HEK293 (cell line): ENCODE results near the gene PIN1.

Source experiments
- CTCF ChIA-PET: fragments of 350-600 bp; formaldehyde crosslinking; extraction: SDS; loops from one replicate; lab custom pipeline; 2021; ENCODE audit warnings: antibody characterized with exemption; lab: Yijun Ruan, JAX
- POLR2A ChIA-PET: fragments of 300-600 bp; formaldehyde crosslinking; extraction: SDS; loops from one replicate; lab custom pipeline; 2020; ENCODE audit warnings: antibody characterized with exemption, inconsistent platforms; lab: Yijun Ruan, JAX
- H3K27ac ChIP-seq: fragments of 200-500 bp; sonication (Bioruptor generic); 2 replicates; pipeline ENCODE4 v1.5.1; 2014; ENCODE audit warnings: low read depth, low read length, control low read depth, inconsistent platforms; ENCODE audit errors: extremely low read depth
- H3K36me3 ChIP-seq, 2 experiments: fragments of 200-500 bp in 1 of 2; sonication (Bioruptor generic) in 1 of 2; 1 replicate in 1 of 2; 2 replicates in 1 of 2; pipeline ENCODE4 v1.5.1; 2014 to 2017; ENCODE audit warnings: inconsistent platforms in 2 of 2, low read length in 2 of 2; ENCODE audit not compliant: control insufficient read depth in 2 of 2, insufficient read depth in 1 of 2
- H3K4me1 ChIP-seq: fragments of 200-500 bp; sonication (Bioruptor generic); 2 replicates; pipeline ENCODE4 v1.5.1; 2014; ENCODE audit warnings: mild to moderate bottlenecking, low read length, inconsistent platforms; ENCODE audit not compliant: control insufficient read depth, insufficient read depth
- H3K4me3 ChIP-seq: 2 replicates; pipeline ENCODE4 v1.5.1; 2011; ENCODE audit warnings: low read depth, mild to moderate bottlenecking, control low read depth, low read length, moderate library complexity
- H3K9me3 ChIP-seq: fragments of 200-500 bp; sonication (Bioruptor generic); 2 replicates; pipeline ENCODE4 v1.5.1; 2014; ENCODE audit warnings: low read depth, low read length, inconsistent platforms; ENCODE audit not compliant: control insufficient read depth, insufficient read depth
- GLI2 ChIP-seq: fragments of 450-650 bp; formaldehyde crosslinking; IDR thresholded peaks from 2 replicates; pipeline ENCODE4; 2017; ENCODE audit warnings: missing biosample characterization, missing genetic modification characterization, low read depth, borderline replicate concordance
- HOXC10 ChIP-seq: sonication (generic); formaldehyde crosslinking; IDR thresholded peaks from 2 replicates; pipeline ENCODE4 v1.8.1; 2023; ENCODE audit warnings: mild to moderate bottlenecking, missing genetic modification reagents
- KLF9 ChIP-seq: fragments of 450-650 bp; formaldehyde crosslinking; IDR thresholded peaks from 2 replicates; pipeline ENCODE4 v1.5.1; 2016; ENCODE audit warnings: missing biosample characterization, missing genetic modification characterization, low read depth
- OVOL3 ChIP-seq: fragments of 450-650 bp; formaldehyde crosslinking; IDR thresholded peaks from 2 replicates; pipeline ENCODE4 v1.5.1; 2016; ENCODE audit warnings: missing biosample characterization, missing genetic modification characterization
- PRDM4 ChIP-seq: fragments of 450-650 bp; formaldehyde crosslinking; IDR thresholded peaks from 2 replicates; pipeline ENCODE4 v1.5.1; 2017; ENCODE audit warnings: missing biosample characterization, missing genetic modification characterization
- YY1 ChIP-seq: fragments of 450-650 bp; formaldehyde crosslinking; IDR thresholded peaks from 2 replicates; pipeline ENCODE4 v1.5.1; 2018; ENCODE audit warnings: missing biosample characterization, missing genetic modification characterization
- ZBTB21 ChIP-seq: fragments of 450-650 bp; formaldehyde crosslinking; IDR thresholded peaks from 2 replicates; pipeline ENCODE4 v1.5.1; 2017; ENCODE audit warnings: missing biosample characterization, missing genetic modification characterization
- ZBTB8A ChIP-seq: fragments of 450-650 bp; formaldehyde crosslinking; IDR thresholded peaks from 2 replicates; pipeline ENCODE4 v1.5.1; 2016; ENCODE audit warnings: missing biosample characterization, missing genetic modification characterization
- ZNF157 ChIP-seq: fragments of 450-650 bp; formaldehyde crosslinking; IDR thresholded peaks from 2 replicates; pipeline ENCODE4 v1.5.1; 2016; ENCODE audit warnings: missing biosample characterization, missing genetic modification characterization
- ZNF184 ChIP-seq: fragments of 450-650 bp; IDR thresholded peaks from 2 replicates; pipeline ENCODE4 v1.5.1; 2018; ENCODE audit warnings: missing biosample characterization, mild to moderate bottlenecking, missing genetic modification characterization
- ZNF350 ChIP-seq: fragments of 450-650 bp; formaldehyde crosslinking; IDR thresholded peaks from 2 replicates; pipeline ENCODE4 v1.5.0; 2017; ENCODE audit warnings: missing biosample characterization, mild to moderate bottlenecking, missing genetic modification characterization
- ZNF518A ChIP-seq: fragments of 450-650 bp; formaldehyde crosslinking; conservative IDR thresholded peaks from 2 replicates; pipeline ENCODE4 v1.5.1; 2016; ENCODE audit warnings: low read depth, missing biosample characterization, missing genetic modification characterization
- ZNF548 ChIP-seq: fragments of 450-650 bp; formaldehyde crosslinking; IDR thresholded peaks from 2 replicates; pipeline ENCODE4 v1.5.1; 2016; ENCODE audit warnings: missing biosample characterization, missing genetic modification characterization
- TF ChIP-seq, protein P1 (sequence below): fragments of 450-650 bp; IDR thresholded peaks from 2 replicates; pipeline ENCODE4 v1.5.1; 2018; ENCODE audit warnings: missing biosample characterization, missing genetic modification characterization
- TF ChIP-seq, protein P2 (sequence below): fragments of 450-650 bp; formaldehyde crosslinking; IDR thresholded peaks from 2 replicates; pipeline ENCODE4 v1.5.1; 2016; ENCODE audit warnings: missing biosample characterization, missing genetic modification characterization
- TF ChIP-seq, protein P3 (sequence below): fragments of 450-650 bp; formaldehyde crosslinking; IDR thresholded peaks from 2 replicates; pipeline ENCODE4 v1.5.1; 2016; ENCODE audit warnings: missing biosample characterization, missing genetic modification characterization

PIN1 gene

GRCh38 chr19:9827289-9828238, 7.6 kb upstream of the PIN1 start, which contains the start of gene UBL5 (continued):
- TF ChIP-seq ZNF518A (peak; percentile 100), ZBTB8A (tag by site-specific recombination) (0 out of 2 replicates have a peak, but pooled peaks have one; percentile 20), KLF9 (tag by site-specific recombination) (peak; percentile 98), ZBTB21 (tag by site-specific recombination) (no peak)

DNA sequence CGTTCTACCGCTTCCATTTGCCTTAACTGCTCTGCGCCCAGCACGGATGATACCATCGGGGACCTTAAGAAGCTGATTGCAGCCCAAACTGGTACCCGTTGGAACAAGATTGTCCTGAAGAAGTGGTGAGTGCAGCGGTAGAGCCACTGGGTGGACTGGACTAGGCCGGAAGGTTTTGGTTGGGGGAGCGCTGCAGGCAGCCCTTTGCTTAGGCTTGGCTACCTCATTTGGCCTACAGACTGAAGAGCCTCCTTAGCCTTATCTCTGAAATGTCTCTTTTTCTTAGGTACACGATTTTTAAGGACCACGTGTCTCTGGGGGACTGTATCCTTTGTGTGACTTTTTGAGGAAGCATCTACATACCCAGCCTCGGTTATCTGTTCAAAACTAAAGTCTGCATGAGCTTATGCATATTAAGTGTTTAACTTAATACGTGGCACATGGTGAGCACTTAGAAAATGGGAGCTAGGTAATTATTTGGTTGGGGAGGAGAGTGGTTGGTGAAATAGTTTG, 6.5 kb upstream of the PIN1 start:
- Histone ChIP-seq H3K36me3 (peaks cover 4 to 28% of the 10 kb centered on the region in 2 experiments; a peak in 2 of 3 replicates), H3K4me1 (no peaks in the 10 kb centered on the region; the same call in 1 of the 2 replicates), H3K9me3 (no peaks in the 10 kb centered on the region), H3K4me3 (peak overlapping the region; percentile 77)
- ChIA-PET CTCF (no interaction called here), POLR2A (interaction anchor here (1.0 to 2.6 kb wide), 2 partner anchors 10 to 18 kb away, joined by 5 to 29 read pairs; partner anchors contain the start of gene FBXL12)
- TF ChIP-seq ZNF548 (tag by site-specific recombination) (no peak), PRDM4 (tag by site-specific recombination) (no peak), ZNF350 (tag by site-specific recombination) (no peak), HOXC10 (no peak), OVOL3 (tag by site-specific recombination) (no peak), ZNF184 (tag by site-specific recombination) (no peak), GLI2 (tag by site-specific recombination) (no peak), YY1 (tag by site-specific recombination) (no peak), ZNF157 (no peak)
- TF ChIP-seq, protein P1, sequence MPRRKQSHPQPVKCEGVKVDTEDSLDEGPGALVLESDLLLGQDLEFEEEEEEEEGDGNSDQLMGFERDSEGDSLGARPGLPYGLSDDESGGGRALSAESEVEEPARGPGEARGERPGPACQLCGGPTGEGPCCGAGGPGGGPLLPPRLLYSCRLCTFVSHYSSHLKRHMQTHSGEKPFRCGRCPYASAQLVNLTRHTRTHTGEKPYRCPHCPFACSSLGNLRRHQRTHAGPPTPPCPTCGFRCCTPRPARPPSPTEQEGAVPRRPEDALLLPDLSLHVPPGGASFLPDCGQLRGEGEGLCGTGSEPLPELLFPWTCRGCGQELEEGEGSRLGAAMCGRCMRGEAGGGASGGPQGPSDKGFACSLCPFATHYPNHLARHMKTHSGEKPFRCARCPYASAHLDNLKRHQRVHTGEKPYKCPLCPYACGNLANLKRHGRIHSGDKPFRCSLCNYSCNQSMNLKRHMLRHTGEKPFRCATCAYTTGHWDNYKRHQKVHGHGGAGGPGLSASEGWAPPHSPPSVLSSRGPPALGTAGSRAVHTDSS (tag by site-specific recombination): no peak
- TF ChIP-seq, protein P2, sequence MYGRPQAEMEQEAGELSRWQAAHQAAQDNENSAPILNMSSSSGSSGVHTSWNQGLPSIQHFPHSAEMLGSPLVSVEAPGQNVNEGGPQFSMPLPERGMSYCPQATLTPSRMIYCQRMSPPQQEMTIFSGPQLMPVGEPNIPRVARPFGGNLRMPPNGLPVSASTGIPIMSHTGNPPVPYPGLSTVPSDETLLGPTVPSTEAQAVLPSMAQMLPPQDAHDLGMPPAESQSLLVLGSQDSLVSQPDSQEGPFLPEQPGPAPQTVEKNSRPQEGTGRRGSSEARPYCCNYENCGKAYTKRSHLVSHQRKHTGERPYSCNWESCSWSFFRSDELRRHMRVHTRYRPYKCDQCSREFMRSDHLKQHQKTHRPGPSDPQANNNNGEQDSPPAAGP (tag by site-specific recombination): no peak
- TF ChIP-seq, protein P3, sequence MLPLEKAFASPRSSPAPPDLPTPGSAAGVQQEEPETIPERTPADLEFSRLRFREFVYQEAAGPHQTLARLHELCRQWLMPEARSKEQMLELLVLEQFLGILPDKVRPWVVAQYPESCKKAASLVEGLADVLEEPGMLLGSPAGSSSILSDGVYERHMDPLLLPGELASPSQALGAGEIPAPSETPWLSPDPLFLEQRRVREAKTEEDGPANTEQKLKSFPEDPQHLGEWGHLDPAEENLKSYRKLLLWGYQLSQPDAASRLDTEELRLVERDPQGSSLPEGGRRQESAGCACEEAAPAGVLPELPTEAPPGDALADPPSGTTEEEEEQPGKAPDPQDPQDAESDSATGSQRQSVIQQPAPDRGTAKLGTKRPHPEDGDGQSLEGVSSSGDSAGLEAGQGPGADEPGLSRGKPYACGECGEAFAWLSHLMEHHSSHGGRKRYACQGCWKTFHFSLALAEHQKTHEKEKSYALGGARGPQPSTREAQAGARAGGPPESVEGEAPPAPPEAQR (tag by site-specific recombination): no peak
- TF ChIP-seq, all 188 proteins: peak for 0
- H3K27ac ChIP-seq: no peak overlapping the region; the same call in 1 of the 2 replicates
